Measurements from ENCODE around the gene KSR2.

The KSR2 gene

DNA sequence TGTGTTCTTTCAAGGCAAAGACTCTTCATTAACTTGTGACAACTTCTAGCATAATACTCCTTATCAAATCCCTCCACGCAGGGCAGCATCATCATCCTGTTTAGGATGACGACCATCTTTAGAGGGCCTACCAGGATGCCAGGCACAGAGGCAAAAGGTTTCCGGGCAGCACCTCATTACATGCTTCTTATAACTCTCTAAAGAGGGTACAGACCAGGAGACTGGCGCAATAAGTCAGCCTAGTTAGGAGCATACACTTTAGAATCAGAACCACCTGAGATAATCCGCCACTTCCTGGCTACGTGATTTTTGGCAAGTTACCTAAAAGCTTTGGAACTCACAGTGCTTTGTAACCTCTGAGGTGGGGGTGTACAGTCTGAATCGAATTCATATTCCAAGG is 471.4 kb downstream of the KSR2 start:
- in situ Hi-C loops (cut with HindIII; ENCODE audit: low pct_ligation_motif_present, low sequenced_read_pairs) = no loop called here
- H3K4me3 ChIP-seq (ENCODE audit: low read depth, low read length) = no peak overlapping the region
- no peak for DNase-seq

DNA sequence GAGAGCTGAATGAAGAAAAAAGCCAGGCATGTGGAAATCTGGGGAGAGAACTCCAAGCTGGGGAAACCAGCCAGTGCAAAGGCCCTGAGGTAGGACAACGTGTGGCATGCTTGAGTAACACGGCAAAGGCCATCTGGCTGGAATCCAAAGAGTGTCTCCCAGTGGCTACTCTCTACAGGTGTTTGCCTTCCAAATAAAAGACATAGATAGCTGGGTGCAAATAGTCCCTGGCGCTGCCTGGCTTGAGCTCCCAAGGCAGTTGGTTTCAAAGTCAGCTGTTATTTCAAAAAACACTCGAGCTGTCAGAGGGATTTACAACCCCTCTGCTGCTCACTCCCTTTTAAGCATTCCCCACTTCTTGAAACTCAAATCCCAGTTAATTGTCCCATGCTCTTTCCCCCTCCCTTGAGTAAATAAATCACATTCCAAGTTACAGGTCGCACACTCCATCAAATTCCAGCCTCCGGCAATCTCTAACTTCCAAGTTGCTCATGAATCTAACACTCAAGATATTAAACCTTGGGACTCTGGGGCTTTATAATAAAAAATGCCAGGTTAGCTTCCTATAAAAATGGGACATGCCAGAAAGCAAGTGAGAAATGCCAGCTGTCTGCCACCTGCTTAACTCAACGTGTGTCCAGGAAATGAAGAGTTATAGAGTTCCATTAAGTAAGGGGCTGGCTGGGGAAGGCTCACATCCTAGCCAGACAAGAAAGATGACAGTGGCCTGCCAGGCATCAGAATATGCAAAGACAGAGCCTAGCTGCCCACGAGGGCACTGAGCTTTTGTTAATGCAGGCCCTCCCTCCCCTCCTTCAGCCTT is 473.7 kb downstream of the KSR2 start:
- no peaks in the 10 kb centered on the region for H3K36me3 ChIP-seq (replicated peaks)
- in situ Hi-C loops (cut with HindIII; ENCODE audit: low pct_ligation_motif_present, low sequenced_read_pairs) = no loop called here
- no peaks in the 10 kb centered on the region for H3K27me3 ChIP-seq (replicated peaks)
- DNase-seq = no peak
- TF ChIP-seq, protein P1, sequence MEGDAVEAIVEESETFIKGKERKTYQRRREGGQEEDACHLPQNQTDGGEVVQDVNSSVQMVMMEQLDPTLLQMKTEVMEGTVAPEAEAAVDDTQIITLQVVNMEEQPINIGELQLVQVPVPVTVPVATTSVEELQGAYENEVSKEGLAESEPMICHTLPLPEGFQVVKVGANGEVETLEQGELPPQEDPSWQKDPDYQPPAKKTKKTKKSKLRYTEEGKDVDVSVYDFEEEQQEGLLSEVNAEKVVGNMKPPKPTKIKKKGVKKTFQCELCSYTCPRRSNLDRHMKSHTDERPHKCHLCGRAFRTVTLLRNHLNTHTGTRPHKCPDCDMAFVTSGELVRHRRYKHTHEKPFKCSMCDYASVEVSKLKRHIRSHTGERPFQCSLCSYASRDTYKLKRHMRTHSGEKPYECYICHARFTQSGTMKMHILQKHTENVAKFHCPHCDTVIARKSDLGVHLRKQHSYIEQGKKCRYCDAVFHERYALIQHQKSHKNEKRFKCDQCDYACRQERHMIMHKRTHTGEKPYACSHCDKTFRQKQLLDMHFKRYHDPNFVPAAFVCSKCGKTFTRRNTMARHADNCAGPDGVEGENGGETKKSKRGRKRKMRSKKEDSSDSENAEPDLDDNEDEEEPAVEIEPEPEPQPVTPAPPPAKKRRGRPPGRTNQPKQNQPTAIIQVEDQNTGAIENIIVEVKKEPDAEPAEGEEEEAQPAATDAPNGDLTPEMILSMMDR (IDR thresholded peaks at IDR 0.05; ENCODE audit: low read depth, low read length, missing control alignments) = no peak
- no peak overlapping the region for H3K27ac ChIP-seq
- H3K4me3 ChIP-seq (ENCODE audit: low read depth, low read length) = no peak overlapping the region

More for the DNA sequence above, 471.4 kb downstream of the KSR2 start:
- TF ChIP-seq, protein P1 (IDR thresholded peaks at IDR 0.05; ENCODE audit: low read depth, low read length, missing control alignments) = no peak
- Histone ChIP-seq H3K27ac (no peak overlapping the region), H3K36me3 (replicated peaks) (no peaks in the 10 kb centered on the region), H3K27me3 (replicated peaks) (no peaks in the 10 kb centered on the region)

DNA sequence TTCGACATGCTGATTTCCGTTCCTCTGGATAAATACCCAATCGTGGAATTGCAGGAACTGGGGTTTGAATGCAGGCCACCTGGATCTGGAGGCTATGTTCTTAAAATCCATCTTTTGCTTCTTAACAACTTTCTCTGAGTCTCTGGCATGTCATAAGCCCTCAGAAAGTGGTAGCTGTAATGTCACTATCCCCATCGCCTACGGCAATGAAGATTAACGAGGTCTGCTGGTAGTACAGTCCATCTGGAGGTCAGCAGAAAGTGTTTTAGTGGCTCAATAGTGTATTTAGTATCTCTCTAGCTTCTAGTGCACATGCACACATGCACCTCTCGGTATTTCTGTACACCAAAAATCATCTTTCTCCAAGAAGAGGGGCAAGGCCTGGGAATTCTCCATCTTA is 477.1 kb downstream of the KSR2 start:
- H3K36me3 ChIP-seq (replicated peaks) = no peaks in the 10 kb centered on the region
- H3K4me3 ChIP-seq (ENCODE audit: low read depth, low read length) = no peak overlapping the region
- TF ChIP-seq, protein P1 (IDR thresholded peaks at IDR 0.05; ENCODE audit: low read depth, low read length, missing control alignments) = no peak
- in situ Hi-C loops (cut with HindIII; ENCODE audit: low pct_ligation_motif_present, low sequenced_read_pairs) = no loop called here
- no peak overlapping the region for H3K27ac ChIP-seq
- H3K27me3 ChIP-seq (replicated peaks) = no peaks in the 10 kb centered on the region
- DNase-seq = no peak

DNA sequence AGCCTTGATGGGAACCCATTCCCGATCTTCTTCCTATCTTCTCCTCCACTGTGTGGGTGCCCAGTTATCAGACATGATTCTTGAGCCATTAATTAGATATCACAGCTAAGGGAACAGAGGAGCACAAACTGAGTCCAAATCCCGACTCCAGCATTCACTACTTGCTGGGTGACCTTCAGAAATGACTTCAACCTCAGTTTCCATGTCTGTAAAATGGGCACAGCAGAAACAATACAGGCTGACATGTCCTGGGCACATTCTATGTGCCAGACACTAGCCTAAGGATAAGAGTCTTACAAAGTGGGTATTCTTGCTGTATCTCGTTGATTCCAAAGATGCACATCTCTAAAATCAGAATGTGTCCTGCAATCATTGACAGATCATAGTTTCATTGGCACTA is 478.7 kb downstream of the KSR2 start:
- H3K27ac ChIP-seq = no peak overlapping the region
- in situ Hi-C loops (cut with HindIII; ENCODE audit: low pct_ligation_motif_present, low sequenced_read_pairs) = no loop called here
- TF ChIP-seq, protein P1 (IDR thresholded peaks at IDR 0.05; ENCODE audit: low read depth, low read length, missing control alignments) = no peak
- DNase-seq = no peak
- H3K27me3 ChIP-seq (replicated peaks) = no peaks in the 10 kb centered on the region
- no peak overlapping the region for H3K4me3 ChIP-seq (ENCODE audit: low read depth, low read length)
- no peaks in the 10 kb centered on the region for H3K36me3 ChIP-seq (replicated peaks)

DNA sequence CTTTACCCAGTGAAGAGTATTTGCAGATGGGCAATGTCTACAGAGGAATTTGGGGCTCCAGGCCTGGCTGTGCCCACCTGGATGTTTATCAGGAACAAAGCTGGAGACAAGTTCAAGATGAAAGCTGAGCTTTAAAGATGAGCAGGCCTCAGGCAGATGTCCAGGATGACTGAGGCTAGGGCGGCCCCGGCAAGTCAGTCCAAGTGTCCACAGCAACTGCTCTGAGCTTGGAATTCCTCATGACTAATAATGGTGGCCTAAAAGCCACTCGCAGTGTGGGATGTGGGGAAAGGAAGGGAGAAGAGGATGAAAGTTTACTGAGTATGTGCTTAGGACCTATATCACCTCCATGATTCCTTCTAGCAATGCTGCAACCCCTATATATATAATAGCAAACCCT is 479.1 kb downstream of the KSR2 start:
- Histone ChIP-seq H3K27ac (no peak overlapping the region), H3K36me3 (replicated peaks) (no peaks in the 10 kb centered on the region), H3K27me3 (replicated peaks) (no peaks in the 10 kb centered on the region), H3K4me3 (ENCODE audit: low read depth, low read length) (no peak overlapping the region)
- no peak for DNase-seq
- in situ Hi-C loops (cut with HindIII; ENCODE audit: low pct_ligation_motif_present, low sequenced_read_pairs) = no loop called here
- TF ChIP-seq, protein P1 (IDR thresholded peaks at IDR 0.05; ENCODE audit: low read depth, low read length, missing control alignments) = no peak

Data from brain microvascular endothelial cell (primary cell).